GM21619 (cell line): ENCODE results near the gene RNF113B.

Experiments
- ATAC-seq: cut with Tn5 transposase; IDR thresholded peaks from one replicate; pipeline ENCODE4 v1.9.1; 2021; ENCODE audit not compliant: unreplicated experiment

Gene RNF113B

GRCh38 chr13:98176777-98177608, at the start of gene RNF113B:
RNF113B (minus strand) TSS chr13:98177269; CDS start chr13:98177236, 33 bp downstream.
- ATAC-seq, result no peak

- no peak for ATAC-seq
Measured at GRCh38 chr13:98226496-98226895, 49.4 kb upstream of the RNF113B start.

- ATAC-seq, result no peak
Measured at GRCh38 chr13:98225036-98225940, 48.2 kb upstream of the RNF113B start.

GRCh38 chr13:98224557-98224956, 47.5 kb upstream of the RNF113B start:
- no peak for ATAC-seq

GRCh38 chr13:98223741-98224140, 46.7 kb upstream of the RNF113B start:
- ATAC-seq, result no peak

GRCh38 chr13:98222816-98223215, 45.7 kb upstream of the RNF113B start:
- no peak for ATAC-seq

GRCh38 chr13:98222081-98222554, 45.0 kb upstream of the RNF113B start:
- no peak for ATAC-seq

GRCh38 chr13:98221234-98221633, 44.2 kb upstream of the RNF113B start:
- no peak for ATAC-seq

- ATAC-seq, result no peak
Measured at GRCh38 chr13:98220271-98220791, 43.3 kb upstream of the RNF113B start.

- no peak for ATAC-seq
Measured at GRCh38 chr13:98219685-98220084, 42.6 kb upstream of the RNF113B start.

GRCh38 chr13:98217597-98217996, 40.5 kb upstream of the RNF113B start:
- ATAC-seq, result no peak

GRCh38 chr13:98216711-98217285, 39.7 kb upstream of the RNF113B start:
- ATAC-seq, result no peak

GRCh38 chr13:98216135-98216565, 39.1 kb upstream of the RNF113B start:
- no peak for ATAC-seq

- no peak for ATAC-seq
Measured at GRCh38 chr13:98215508-98215907, 38.4 kb upstream of the RNF113B start.

GRCh38 chr13:98214707-98215106, 37.6 kb upstream of the RNF113B start:
- ATAC-seq, result no peak

- ATAC-seq, result no peak
Measured at GRCh38 chr13:98214008-98214643, 37.1 kb upstream of the RNF113B start.

- no peak for ATAC-seq
Measured at GRCh38 chr13:98213354-98213753, 36.3 kb upstream of the RNF113B start.

- no peak for ATAC-seq
Measured at GRCh38 chr13:98212763-98213162, 35.7 kb upstream of the RNF113B start.

- no peak for ATAC-seq
Measured at GRCh38 chr13:98208606-98209005, 31.5 kb upstream of the RNF113B start.

- ATAC-seq, result no peak
Measured at GRCh38 chr13:98207416-98207815, 30.3 kb upstream of the RNF113B start.

- no peak for ATAC-seq
Measured at GRCh38 chr13:98206946-98207345, 29.9 kb upstream of the RNF113B start.
